HepG2 (cell line): ENCODE data around the gene FGF19. TPM values are rescaled to one million over a fixed set of nuclear protein-coding genes. Genes with fewer than 3 reads are reported as not detected.
A peak's percentile ranks its signal among the peaks of the same experiment; 100 is the strongest.
"Not testable (repeated sequence)": the region's sequence is repeated elsewhere in the genome, so short reads cannot be mapped to it uniquely, and the experiment has no call there.

Experiments
- ATAC-seq: fragments of 200-7000 bp; cut with Tn5 transposase; 3 replicates; pipeline ENCODE4 v1.9.1; 2020; ENCODE audit warnings: mild to moderate bottlenecking, moderate library complexity
- BruUV-seq: library from RNA; stranded (reverse); fragments of 400-500 nt; replicated peaks from 2 replicates; lab custom pipeline; 2021; lab: Mats Ljungman, UMichigan
- CTCF ChIA-PET: fragments of 300-600 bp; formaldehyde crosslinking; extraction: SDS; loops from one replicate; lab custom pipeline; 2021; ENCODE audit warnings: low total read pairs, inconsistent platforms, low intra/inter-chr PET ratio; lab: Yijun Ruan, JAX
- POLR2A ChIA-PET: fragments of 350-600 bp; sonication (Branson Sonifier 250); formaldehyde crosslinking; loops from one replicate; lab custom pipeline; 2020; ENCODE audit warnings: antibody characterized with exemption, inconsistent platforms; lab: Yijun Ruan, JAX
- DNase-seq: peaks from one replicate; pipeline ENCODE4 v3.0.0-alpha.2; 2015; ENCODE audit warnings: low spot score
- FAIRE-seq: peaks from 3 replicates; lab custom pipeline; 2011; peaks lifted over from hg19 to GRCh38; lab: Jason Lieb, UNC
- H2AFZ ChIP-seq: one replicate; pipeline ENCODE4 v1.6.1; 2011; ENCODE audit warnings: low read length, inconsistent platforms
- H3K27ac ChIP-seq: fragments of 300-600 bp; 3 replicates; pipeline ENCODE4 v1.8.0; 2011; ENCODE audit warnings: mixed run types, mild to moderate bottlenecking, mixed read lengths, low read length, inconsistent platforms; ENCODE audit not compliant: insufficient read depth; ENCODE audit errors: extremely low read length
- H3K27me3 ChIP-seq, 2 experiments: fragments of 200-600 bp in 1 of 2; 2 replicates in 1 of 2; 3 replicates in 1 of 2; pipeline versions ENCODE4 v1.6.0 to v1.8.0; 2011; ENCODE audit warnings: low read length in 2 of 2, mild to moderate bottlenecking in 2 of 2, moderate library complexity in 2 of 2, inconsistent platforms in 1 of 2; ENCODE audit not compliant: insufficient read depth in 2 of 2, control insufficient read depth in 1 of 2
- H3K36me3 ChIP-seq, 2 experiments: fragments of 200-600 bp in 1 of 2; replicated peaks in 1 of 2; 2 replicates in 1 of 2; 3 replicates in 1 of 2; pipeline versions ENCODE4 v1.5.1 to v1.8.0; 2011; ENCODE audit warnings: low read length in 2 of 2, inconsistent platforms in 1 of 2; ENCODE audit not compliant: insufficient read depth in 2 of 2, control insufficient read depth in 1 of 2
- H3K4me1 ChIP-seq: 2 replicates; pipeline ENCODE4 v1.5.1; 2012; ENCODE audit warnings: low read length, inconsistent platforms; ENCODE audit not compliant: insufficient read depth
- H3K4me2 ChIP-seq: 2 replicates; pipeline ENCODE4 v1.6.0; 2011; ENCODE audit warnings: low read depth, low read length, inconsistent platforms
- H3K4me3 ChIP-seq, 3 experiments: fragments of 200-600 bp in 1 of 3; sonication (generic), shearing (Covaris generic) in 1 of 3; replicated peaks in 1 of 3; 2 replicates each; pipeline ENCODE4 v1.5.1; 2011 to 2016; ENCODE audit warnings: low read length in 3 of 3, inconsistent platforms in 2 of 3, low read depth in 2 of 3, mild to moderate bottlenecking in 2 of 3, control low read depth in 1 of 3, mixed read lengths in 1 of 3; ENCODE audit not compliant: insufficient read depth in 1 of 3
- H3K79me2 ChIP-seq: one replicate; pipeline ENCODE4 v1.6.1; 2011; ENCODE audit warnings: low read length, inconsistent platforms; ENCODE audit not compliant: insufficient read depth
- H3K9ac ChIP-seq: 2 replicates; pipeline ENCODE4 v1.6.0; 2011; ENCODE audit warnings: mild to moderate bottlenecking, low read depth, low read length, inconsistent platforms; ENCODE audit not compliant: insufficient read depth
- H3K9me3 ChIP-seq: 2 replicates; pipeline ENCODE4 v1.5.1; 2012; ENCODE audit warnings: mild to moderate bottlenecking, low read length
- H4K20me1 ChIP-seq: 2 replicates; pipeline ENCODE4 v1.6.0; 2011; ENCODE audit warnings: inconsistent platforms, mild to moderate bottlenecking, low read length, moderate library complexity; ENCODE audit not compliant: insufficient read depth
- ATF1 ChIP-seq: IDR thresholded peaks from 2 replicates; pipeline ENCODE4 v1.6.1; 2016; ENCODE audit warnings: mild to moderate bottlenecking, control low read depth
- ATF7 ChIP-seq, 2 experiments: fragments of 450-650 bp in 1 of 2; sonication (generic) in 1 of 2; formaldehyde crosslinking in 1 of 2; IDR thresholded peaks; 2 replicates each; pipeline versions ENCODE4 v1.4.0 to v1.6.1; 2016 to 2020; ENCODE audit warnings: antibody characterized with exemption in 1 of 2, mild to moderate bottlenecking in 1 of 2, missing genetic modification reagents in 1 of 2
- GABPB1 ChIP-seq: IDR thresholded peaks from 2 replicates; pipeline ENCODE4 v1.6.1; 2016; ENCODE audit warnings: mild to moderate bottlenecking, missing genetic modification reagents, moderate library complexity, missing compliant biosample characterization
- IKZF5 ChIP-seq: IDR thresholded peaks from 2 replicates; pipeline ENCODE4 v1.6.1; 2018; ENCODE audit warnings: missing genetic modification reagents, mild to moderate bottlenecking, missing compliant biosample characterization
- KAT8 ChIP-seq: IDR thresholded peaks from 2 replicates; pipeline ENCODE4 v1.6.1; 2016; ENCODE audit warnings: missing genetic modification reagents, missing compliant biosample characterization
- MAFF ChIP-seq: IDR thresholded peaks from 2 replicates; pipeline ENCODE4 v1.6.1; 2011; ENCODE audit warnings: low read depth, low read length, improper control_type of control experiment
- MAFK ChIP-seq, 2 experiments: IDR thresholded peaks in 1 of 2; conservative IDR thresholded peaks in 1 of 2; 2 replicates each; pipeline ENCODE4 v1.6.1; 2011; ENCODE audit warnings: improper control_type of control experiment in 2 of 2, low read length in 2 of 2
- MIER2 ChIP-seq: IDR thresholded peaks from 2 replicates; pipeline ENCODE4 v1.6.1; 2016; ENCODE audit warnings: missing biosample characterization, missing genetic modification reagents
- ONECUT2 ChIP-seq: sonication (generic); formaldehyde crosslinking; IDR thresholded peaks from 2 replicates; pipeline ENCODE4 v1.4.0; 2020; ENCODE audit warnings: missing genetic modification reagents
- RXRB ChIP-seq: IDR thresholded peaks from 2 replicates; pipeline ENCODE4 v1.6.1; 2016; ENCODE audit warnings: borderline replicate concordance, missing genetic modification reagents, missing compliant biosample characterization
- THRA ChIP-seq: sonication (generic); formaldehyde crosslinking; IDR thresholded peaks from 2 replicates; pipeline ENCODE4 v1.4.0; 2020; ENCODE audit warnings: missing genetic modification reagents, borderline replicate concordance
- ZBTB7B ChIP-seq: sonication (generic); formaldehyde crosslinking; IDR thresholded peaks from 2 replicates; pipeline ENCODE4 v1.4.0; 2020; ENCODE audit warnings: missing genetic modification reagents
- ZFP82 ChIP-seq: sonication (generic); formaldehyde crosslinking; IDR thresholded peaks from 2 replicates; pipeline ENCODE4 v1.5.1; 2020; ENCODE audit warnings: mild to moderate bottlenecking, missing genetic modification reagents, borderline replicate concordance
- ZMYM2 ChIP-seq: sonication (generic); formaldehyde crosslinking; IDR thresholded peaks from 2 replicates; pipeline ENCODE4 v1.8.0; 2022; ENCODE audit warnings: mild to moderate bottlenecking, missing genetic modification reagents
- ZNF333 ChIP-seq: sonication (generic); formaldehyde crosslinking; IDR thresholded peaks from 2 replicates; pipeline ENCODE4 v1.4.0; 2020; ENCODE audit warnings: mild to moderate bottlenecking, missing genetic modification reagents, borderline replicate concordance
- whole genome bisulfite sequencing: methylation state at CpG from one replicate; pipeline ENCODE4 v1.1.6; 2017; ENCODE audit warnings: low lambda C conversion rate; 5-methylcytosine and 5-hydroxymethylcytosine counted together
- in situ Hi-C: cut with HindIII; loops from 2 replicates; pipeline ENCODE4 v1.10.0; 2017; ENCODE audit warnings: low pct_unique_long_range_greater_than_20kb; ENCODE audit not compliant: extremely low pct_ligation_motif_present
- intact Hi-C: fragments of 100-400 bp; cut with micrococcal nuclease; formaldehyde crosslinking; loops from one replicate; pipeline ENCODE4 v1.10.0; 2022; ENCODE audit not compliant: unreplicated experiment
- polyA plus RNA-seq, 8 experiments: library from polyadenylated mRNA; depleted of rRNA in 3 of 8; stranded (reverse) in 7 of 8; unstranded in 1 of 8; fragments of >200 nt; fragmentation: Illumina TruSeq in 4 of 8; extraction: Trizol in 4 of 8; gene quantifications; 2 replicates each; pipeline versions ENCODE4 v1.2.1 to v1.2.3, GENCODE V29; 2011 to 2016; ENCODE audit warnings: low read depth in 4 of 8, missing spikeins in 1 of 8, mixed read lengths in 1 of 8; ENCODE audit not compliant: insufficient read depth in 1 of 8
- total RNA-seq, 5 experiments: library from RNA; depleted of rRNA; stranded (reverse); fragments of >200 nt; fragmentation: Illumina TruSeq; extraction: Trizol; gene quantifications; 2 replicates each; pipeline ENCODE4 v1.2.3, GENCODE V29; 2016; ENCODE audit warnings: low read depth in 1 of 5
- TF ChIP-seq, protein P1 (sequence below): sonication (generic); formaldehyde crosslinking; IDR thresholded peaks from 2 replicates; pipeline ENCODE4 v1.4.0; 2020; ENCODE audit warnings: missing genetic modification reagents

The FGF19 gene
- total and polyA plus RNA-seq, 2 of the 13 experiments (the other 11 are each of a cell fraction or from before 2014, with no cell fraction given), result 0.07 TPM; not detected in 1

GRCh38 chr11:69687969-69688771 is 15.7 kb downstream of the FGF19 start:
- H3K9me3 ChIP-seq, H3K9ac ChIP-seq, BruUV-seq, H3K36me3 ChIP-seq, H3K27me3 ChIP-seq, H2AFZ ChIP-seq, H4K20me1 ChIP-seq, H3K4me3 ChIP-seq, H3K79me2 ChIP-seq: not testable (repeated sequence)
- peak; percentile 77 for DNase-seq
- peak; percentile 42 for ATAC-seq
- in situ Hi-C loops, result loop anchor here (5.0 kb wide), 2 partner anchors 114 to 199 kb away; no protein-coding TSS in a partner anchor
- Histone ChIP-seq H3K27ac (peak overlapping the region; percentile 54), H3K4me2 (0 out of 2 replicates have a peak overlapping the region, but pooled peaks have one; percentile 3), H3K4me1 (peaks cover 56% of the 10 kb centered on the region)
- intact Hi-C loops, result loop anchor here (2.0 to 5.0 kb wide), 2 partner anchors 21 to 154 kb away; no protein-coding TSS in a partner anchor
- WGBS, result 8% methylated on average over 5 of the region's 5 CpGs
- peak; percentile 81 for FAIRE-seq
- ChIA-PET POLR2A (interaction anchor here (0.7 to 1.0 kb wide), 2 partner anchors 11 to 21 kb away, joined by 4 read pairs; no protein-coding TSS in a partner anchor), CTCF (interaction anchor here (3.1 kb wide), 1 partner anchor 113 kb away, joined by 18 read pairs; no protein-coding TSS in a partner anchor)
- TF ChIP-seq ONECUT2 (CRISPR knock-in tag) (peak; percentile 96), MAFK (conservative IDR thresholded peaks at IDR 0.05 in 1 of 2, IDR thresholded peaks at IDR 0.05 in 1 of 2; ENCODE audit: low read length in 2 of 2) (peak; percentile 94 to 99), THRA (CRISPR knock-in tag) (peak; percentile 44; the same call in 1 of the 2 replicates), KAT8 (CRISPR knock-in tag) (peak; percentile 18; the same call in 1 of the 2 replicates), ATF1 (CRISPR knock-in tag) (peak; percentile 54), ZMYM2 (CRISPR knock-in tag) (0 out of 2 replicates have a peak, but pooled peaks have one; percentile 30), RXRB (CRISPR knock-in tag) (peak; percentile 69), ATF7 (IDR thresholded peaks at IDR 0.05) (peak; percentile 92), ATF7 (CRISPR knock-in tag; IDR thresholded peaks at IDR 0.05) (peak; percentile 96), ZNF333 (CRISPR knock-in tag) (peak; percentile 99), ZBTB7B (peak; percentile 77; the same call in 1 of the 2 replicates), GABPB1 (CRISPR knock-in tag) (peak; percentile 2; the same call in 1 of the 2 replicates), MIER2 (0 out of 2 replicates have a peak, but pooled peaks have one; percentile 9), IKZF5 (CRISPR knock-in tag) (0 out of 2 replicates have a peak, but pooled peaks have one; percentile 38), MAFF (peak; percentile 96), ZFP82 (CRISPR knock-in tag) (peak; percentile 61; the same call in 1 of the 2 replicates)
- TF ChIP-seq, protein P1, sequence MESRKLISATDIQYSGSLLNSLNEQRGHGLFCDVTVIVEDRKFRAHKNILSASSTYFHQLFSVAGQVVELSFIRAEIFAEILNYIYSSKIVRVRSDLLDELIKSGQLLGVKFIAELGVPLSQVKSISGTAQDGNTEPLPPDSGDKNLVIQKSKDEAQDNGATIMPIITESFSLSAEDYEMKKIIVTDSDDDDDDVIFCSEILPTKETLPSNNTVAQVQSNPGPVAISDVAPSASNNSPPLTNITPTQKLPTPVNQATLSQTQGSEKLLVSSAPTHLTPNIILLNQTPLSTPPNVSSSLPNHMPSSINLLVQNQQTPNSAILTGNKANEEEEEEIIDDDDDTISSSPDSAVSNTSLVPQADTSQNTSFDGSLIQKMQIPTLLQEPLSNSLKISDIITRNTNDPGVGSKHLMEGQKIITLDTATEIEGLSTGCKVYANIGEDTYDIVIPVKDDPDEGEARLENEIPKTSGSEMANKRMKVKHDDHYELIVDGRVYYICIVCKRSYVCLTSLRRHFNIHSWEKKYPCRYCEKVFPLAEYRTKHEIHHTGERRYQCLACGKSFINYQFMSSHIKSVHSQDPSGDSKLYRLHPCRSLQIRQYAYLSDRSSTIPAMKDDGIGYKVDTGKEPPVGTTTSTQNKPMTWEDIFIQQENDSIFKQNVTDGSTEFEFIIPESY, result peak; percentile 59; the same call in 1 of the 2 replicates
